Inflammatory macrophage (primary cell): ENCODE data around the gene CHCHD6.
A peak's percentile ranks its signal among the peaks of the same experiment; 100 is the strongest.

Experiments
- DNase-seq, 2 donors: peaks; one replicate each; pipeline ENCODE4 v3.0.0-alpha.2; 2020 to 2022

The CHCHD6 gene

DNA sequence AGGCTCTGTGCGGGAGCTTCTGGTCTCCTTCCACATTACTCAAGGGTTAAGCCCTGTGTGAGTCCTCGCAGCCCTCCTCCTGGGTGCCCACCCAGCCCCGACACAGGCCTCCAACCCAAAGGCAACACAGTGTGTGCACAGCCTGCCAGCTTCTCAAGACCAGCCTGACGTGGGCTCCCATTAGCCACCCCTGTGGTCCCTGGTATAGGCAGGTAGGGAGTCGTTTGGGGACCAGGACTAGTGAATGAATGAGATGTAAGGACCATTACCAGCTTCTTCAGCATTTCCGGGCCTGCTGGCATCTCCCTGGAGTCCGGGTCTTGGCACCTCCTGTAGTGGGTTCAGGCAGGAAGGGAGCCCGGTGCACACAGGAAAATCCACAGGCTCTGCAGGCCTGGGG is 258.7 kb downstream of the CHCHD6 start:
- DNase-seq: no peak

DNA sequence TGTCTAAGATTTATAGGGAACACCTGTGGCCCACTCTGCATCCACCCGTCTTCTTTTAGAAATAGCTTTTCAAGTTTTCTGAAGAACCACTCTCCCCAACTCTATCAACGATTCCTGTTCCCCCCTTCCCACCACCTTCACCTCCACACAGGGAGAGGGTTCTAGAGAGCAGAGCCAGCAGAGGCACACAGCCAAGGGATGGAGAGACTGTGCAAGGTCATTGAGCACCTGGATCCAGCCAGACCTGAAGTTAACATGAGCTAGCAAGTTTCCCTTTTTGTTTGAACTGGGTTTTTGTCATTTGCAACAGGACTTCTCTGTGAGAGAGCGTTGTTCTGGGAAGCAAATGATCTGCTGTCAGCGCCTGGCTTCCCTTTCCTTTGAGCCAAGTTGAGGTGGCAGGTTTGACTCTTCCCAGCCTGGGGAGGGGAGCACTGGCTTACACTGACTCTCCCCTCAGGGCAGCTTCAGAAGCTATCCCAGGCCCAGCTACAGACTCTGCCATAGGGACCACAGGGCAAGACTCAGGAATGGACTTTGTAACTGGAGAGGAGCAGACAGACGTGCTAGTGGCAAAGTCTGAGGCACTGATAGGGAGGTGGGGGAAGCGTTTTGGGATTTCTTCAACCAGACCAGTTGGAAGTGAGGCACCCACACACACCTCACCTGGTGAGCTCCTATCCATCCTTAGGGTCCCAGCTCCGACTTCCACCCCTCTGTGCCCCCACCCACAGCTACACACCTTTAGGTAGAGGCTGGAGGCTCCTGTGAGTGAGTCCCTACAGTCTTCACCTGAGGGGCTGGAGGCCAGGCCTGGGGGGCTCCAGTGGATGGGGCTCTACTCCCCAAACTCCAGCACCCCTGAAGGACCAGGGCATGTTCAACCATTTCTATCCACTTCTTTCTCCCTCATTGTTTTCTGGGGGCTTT is 259.5 kb downstream of the CHCHD6 start:
- DNase-seq: no peak

DNA sequence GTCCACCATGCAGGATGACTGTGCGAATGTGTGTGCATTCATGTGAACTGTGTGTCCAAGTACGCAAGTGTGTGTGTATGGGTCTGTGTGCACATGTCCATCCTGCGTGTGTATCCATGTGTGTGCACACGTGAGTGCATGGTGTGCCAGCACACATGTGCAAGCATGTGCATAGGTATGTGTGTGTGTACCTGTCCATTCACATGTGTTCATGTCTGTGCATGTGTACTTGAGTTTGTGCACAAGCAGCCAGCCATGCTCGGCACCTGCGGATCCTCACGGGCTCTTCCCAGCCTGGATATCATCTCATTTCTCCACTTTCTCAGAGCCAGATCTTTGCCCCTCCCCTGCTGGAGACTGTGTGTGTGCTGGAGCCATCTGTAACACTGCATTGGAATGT is 260.2 kb downstream of the CHCHD6 start:
- no peak for DNase-seq

DNA sequence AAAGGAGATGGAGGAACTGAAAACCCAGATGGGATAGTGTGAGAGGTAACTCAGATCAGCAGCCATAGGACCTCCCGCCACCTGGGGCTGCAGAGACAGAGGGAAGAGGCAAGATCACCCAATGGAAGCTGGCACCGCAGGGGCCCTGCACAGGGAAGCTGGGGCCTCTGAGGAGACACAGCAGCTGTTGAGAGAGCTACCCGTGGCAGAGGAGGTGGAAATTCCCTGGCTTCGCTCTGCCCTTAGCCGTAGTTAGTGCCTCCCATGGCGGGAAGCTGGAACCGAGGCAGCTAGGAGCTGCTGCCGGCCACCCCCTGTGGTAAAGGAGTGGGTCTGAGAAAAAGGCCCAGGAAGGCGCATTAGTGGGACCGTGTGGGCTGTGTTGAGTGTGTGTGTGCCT is 260.9 kb downstream of the CHCHD6 start:
- DNase-seq: no peak

DNA sequence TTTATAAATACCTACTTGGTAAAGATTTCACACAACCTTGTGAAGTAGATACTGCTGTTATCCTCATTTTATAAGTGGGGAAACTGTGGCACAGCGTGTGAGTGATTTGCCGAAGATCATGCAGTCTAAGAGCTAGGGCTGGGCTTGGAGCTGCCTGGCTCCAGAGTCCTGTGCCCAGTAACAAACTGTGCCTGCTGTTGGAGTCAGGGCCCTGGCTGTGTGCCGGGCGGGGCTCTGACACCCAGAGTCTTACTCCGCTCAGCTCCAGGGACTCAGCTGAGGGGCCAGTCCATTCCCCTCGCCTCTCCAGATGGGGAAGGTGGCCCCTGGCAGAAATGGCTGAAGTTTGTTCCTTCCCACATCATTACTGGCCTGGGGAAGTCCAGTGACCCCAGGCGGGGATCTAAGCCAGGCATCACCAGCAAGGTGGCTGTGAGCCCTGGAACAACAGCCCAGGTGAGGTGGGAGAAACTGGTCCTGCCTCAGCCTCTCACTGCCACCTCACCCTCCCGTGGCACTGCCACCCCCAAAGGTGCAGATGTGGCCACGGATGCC is 261.6 kb downstream of the CHCHD6 start:
- no peak for DNase-seq

DNA sequence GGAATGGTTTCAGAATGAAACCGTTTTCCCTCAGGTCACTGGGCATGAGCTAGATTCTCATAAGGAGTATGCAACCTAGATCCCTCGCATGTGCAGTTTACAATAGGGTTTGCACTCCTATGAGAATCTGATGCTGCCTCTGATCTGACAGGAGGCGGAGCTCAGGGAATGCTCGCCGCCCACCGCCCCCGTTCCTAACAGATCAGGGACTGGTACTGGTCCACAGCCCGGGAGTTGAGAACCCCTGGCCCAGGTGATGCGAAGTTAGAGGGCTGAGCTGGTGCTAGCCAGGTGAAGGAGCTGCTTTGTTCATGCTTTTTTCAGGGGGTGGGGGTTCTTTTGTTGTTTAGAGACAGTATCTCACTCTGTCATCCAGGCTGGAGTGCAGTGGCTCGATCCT is 263.3 kb downstream of the CHCHD6 start:
- no peak for DNase-seq

DNA sequence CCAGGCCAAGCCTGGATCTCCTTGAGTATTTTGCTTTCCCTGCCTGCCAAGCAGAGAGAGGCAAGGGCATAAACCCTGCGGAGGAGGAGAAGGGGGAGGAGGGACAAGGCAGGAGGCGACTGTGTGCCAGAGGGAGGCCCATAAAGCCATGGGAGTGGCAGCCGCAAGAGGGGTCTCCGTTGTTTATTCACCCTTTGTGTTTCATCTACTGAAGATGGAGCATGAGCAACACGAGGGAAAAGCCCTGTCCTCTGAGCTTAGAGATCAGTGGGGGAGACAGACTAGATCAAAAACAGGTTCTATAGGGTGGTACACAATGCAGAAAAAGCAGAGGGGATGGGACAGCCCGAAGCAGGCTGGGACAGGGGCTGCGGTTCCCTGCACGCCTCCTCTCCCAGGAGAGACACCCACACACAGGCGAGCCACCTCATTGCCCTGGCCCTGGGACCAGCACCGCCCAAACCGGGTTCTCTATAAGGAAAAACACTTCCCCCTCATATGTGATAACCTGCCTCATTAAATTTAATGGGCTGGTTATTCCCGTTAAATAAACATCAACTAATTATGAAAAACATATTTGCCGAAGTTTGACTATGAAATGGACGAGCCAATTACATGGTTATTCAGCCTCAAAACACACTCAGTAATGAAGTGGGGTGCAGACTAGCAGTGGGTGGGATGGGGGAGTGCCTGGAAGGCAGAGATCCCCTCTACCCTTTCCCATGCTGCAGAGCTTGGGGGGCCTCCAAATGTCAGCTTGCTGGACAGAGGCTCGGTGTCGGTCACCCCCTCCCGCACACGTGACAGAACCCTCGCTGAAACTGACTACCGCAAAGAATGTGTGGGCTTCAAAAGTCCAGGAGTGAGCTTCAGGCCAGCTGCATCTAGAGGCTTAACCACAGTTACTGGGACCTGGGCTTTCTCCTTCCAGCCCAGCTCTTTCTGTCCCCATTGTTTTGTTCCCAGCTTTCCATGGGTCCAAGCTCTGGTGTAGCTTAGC is 264.7 kb downstream of the CHCHD6 start:
- DNase-seq: no peak

DNA sequence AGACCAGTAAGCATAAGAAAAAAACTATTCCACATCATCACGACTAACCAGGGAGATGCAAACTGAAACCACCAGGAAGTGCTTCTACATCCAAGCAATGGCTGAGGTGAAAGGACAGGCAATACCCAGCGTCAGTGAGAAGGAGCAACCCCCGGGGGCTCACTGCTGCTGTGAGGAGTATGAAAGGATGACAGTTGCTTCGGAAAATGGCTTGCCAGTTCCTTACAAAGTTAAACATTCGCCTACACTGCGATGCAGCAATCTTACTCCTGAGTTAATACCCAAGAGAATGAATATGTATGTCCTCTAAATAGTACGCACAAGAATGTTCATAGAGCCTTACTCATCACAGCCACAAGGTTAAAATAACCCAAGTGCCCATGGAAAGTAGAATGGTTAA is 265.5 kb downstream of the CHCHD6 start:
- no peak for DNase-seq

DNA sequence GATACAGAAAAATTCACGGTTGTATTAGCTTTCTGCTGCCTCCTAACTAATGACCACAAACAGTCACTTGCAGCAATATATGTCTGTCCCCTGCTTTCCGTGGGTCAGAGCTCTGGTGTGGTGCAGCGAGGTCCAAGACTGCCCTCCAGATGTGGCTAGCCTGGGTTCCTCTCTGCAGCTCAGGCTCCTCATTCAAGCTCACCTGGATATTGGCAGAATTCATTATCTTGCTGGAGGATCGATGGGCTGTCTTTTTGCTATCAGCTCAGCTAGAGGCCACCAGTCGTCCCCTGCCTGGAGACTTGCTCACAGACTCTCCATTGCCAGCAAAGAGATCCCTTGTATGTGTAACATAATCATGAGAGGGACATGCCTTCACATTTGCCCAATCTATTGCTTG is 266.1 kb downstream of the CHCHD6 start:
- DNase-seq: no peak

DNA sequence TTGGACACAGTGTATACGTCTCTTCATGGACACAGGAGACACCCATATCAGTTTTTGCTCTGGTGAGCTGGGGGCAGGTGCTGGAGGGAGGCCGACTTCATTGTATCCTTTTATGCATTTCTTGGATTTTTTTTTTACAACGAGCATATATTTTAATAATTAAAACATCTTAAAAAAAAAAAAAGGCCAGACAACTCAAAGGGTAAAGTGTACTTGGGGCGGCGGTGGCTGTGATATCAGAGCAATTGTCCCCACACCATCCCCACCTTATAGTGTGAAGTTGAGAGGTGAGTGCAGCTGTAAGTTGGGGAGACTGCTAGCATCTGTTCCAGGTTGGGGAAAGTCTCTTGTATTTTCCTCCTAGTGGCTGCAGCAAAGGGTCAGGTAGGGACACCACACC is 266.9 kb downstream of the CHCHD6 start:
- no peak for DNase-seq

DNA sequence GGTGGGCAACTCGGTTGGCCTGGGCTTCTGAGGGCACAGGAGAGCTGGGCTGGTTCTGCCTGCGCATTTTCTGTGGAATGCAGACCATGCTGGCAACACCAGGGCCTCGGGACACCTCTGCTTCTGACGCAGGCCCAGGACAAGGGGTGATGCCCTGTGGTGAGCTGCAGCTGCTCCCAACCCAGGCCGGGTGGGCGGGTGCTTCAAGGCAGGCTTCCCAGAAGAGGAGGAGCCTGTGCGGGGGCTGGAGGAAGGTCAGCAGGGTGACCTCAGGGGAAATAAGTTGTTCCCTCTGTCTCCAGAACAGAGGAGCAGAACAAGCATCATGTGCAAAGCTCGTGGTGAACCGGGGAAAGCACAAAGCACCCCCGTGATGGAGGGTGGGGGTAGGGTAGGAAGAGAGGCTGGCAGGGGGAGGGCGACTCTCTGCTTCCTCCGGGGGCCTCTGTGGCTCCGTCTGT is 267.9 kb downstream of the CHCHD6 start:
- peak; percentile 98 to 100 for DNase-seq

DNA sequence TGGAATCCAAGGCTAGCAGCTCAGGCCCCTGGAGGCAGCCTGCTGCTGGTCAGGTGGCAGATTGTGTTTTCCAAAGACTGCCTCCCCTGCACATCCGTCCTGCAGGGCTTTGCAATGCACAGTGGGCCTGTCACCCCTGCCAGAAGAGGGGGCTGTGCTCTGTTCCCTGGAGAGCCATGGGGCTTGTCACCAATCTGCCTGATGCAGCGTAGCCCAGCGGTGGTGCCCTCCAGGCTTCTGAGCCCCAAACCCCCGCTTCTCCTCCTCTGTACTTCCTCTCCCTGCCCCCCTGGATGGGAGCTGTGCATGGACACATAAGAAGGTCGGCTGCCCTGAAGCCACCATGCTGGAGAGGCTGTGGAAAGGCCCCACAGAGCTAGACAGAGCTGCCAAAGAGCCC is 268.8 kb downstream of the CHCHD6 start:
- DNase-seq: no peak

DNA sequence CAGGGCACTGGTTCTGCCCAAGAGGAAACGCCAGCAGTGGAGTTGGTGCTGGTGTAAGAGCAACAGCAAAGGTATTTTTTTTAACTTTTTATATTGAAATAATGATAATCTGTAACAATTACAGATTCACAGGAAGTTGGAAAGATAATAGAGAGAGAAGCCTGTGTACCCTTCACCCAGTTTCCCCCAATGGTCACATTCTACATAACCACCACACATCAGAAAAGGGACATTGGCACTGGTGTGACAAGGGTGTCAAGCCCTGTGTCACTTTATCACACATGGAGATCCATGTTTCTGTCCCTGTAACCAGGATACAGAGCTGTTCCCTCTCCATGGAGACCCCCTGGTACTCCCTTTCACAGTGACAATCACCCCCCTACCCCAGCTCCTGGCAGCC is 269.8 kb downstream of the CHCHD6 start:
- no peak for DNase-seq

DNA sequence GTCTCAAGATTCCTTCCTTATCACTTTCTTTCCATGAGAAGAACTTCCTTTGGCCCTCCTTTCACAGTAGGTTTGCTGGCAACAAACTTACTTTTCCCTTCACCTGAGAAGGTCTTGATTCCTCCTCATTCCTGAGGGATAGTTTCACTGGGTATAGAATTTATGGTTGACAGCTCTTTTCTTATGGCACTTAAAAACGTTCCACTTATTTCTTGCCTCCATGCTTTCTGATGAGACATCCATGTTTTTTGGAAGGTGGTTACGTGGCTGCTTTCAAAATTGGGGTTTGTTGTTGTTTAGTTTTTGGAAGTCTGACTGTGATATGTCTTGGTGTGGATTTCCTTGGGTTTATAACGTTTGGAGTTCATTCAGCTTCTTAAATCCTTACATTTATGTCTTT is 270.7 kb downstream of the CHCHD6 start:
- DNase-seq: no peak

DNA sequence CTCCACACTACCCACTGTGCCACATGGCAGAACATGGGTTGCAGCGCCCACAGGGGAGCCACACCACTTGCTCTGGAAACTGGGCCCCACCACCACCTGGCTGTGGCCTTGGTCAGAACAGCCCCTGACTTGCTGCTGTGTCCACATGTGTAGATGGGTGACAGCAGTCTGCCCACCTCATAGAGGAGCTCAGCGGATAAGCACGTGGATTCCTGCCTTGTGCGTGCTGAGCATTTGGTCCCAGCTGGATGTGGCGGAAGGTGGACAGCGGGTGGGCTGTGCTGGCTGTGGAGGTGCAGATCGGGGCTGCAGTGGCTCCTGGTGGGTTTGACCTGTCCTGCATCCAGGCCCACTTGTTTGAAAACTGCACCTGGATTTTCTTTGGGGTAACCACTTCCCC is 272.9 kb downstream of the CHCHD6 start:
- no peak for DNase-seq

DNA sequence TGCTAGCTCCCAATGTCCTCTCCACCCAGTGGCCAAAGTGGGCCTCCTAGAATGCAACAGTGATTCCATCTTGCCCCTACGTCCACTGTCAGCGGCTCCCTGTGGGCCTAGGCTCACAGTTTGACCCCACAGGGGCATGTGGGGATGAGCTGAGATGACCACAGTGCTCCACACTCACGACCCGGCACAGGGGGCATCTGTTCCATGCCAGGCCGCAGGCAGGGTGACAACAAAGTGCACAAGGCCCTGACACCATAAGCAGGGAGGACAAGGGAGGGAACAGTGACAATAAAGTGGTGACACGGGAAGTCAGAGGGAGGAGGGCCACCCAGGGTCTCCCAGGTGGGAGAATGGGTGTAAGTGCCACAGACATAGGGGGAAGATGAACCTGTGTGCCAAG is 273.8 kb downstream of the CHCHD6 start:
- DNase-seq: no peak

DNA sequence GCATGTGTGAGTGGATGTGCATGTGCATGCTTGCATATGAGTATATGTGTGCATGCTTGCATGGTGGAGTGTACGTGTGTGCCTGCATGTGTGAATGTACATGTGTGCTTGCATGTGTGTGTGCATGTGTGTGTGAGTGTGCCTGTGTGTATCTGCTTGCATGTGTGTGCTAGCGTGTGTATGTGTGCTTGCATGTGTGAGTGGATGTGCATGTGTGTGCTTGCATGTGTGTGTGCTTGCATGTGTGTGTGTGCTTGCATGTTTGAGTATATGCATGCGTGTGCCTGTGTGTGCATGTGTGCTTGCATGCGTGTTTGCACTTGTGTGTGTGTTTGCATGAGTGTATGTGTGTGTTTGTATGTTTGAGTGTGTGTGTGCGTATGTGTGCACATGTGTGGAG is 274.3 kb downstream of the CHCHD6 start:
- no peak for DNase-seq

DNA sequence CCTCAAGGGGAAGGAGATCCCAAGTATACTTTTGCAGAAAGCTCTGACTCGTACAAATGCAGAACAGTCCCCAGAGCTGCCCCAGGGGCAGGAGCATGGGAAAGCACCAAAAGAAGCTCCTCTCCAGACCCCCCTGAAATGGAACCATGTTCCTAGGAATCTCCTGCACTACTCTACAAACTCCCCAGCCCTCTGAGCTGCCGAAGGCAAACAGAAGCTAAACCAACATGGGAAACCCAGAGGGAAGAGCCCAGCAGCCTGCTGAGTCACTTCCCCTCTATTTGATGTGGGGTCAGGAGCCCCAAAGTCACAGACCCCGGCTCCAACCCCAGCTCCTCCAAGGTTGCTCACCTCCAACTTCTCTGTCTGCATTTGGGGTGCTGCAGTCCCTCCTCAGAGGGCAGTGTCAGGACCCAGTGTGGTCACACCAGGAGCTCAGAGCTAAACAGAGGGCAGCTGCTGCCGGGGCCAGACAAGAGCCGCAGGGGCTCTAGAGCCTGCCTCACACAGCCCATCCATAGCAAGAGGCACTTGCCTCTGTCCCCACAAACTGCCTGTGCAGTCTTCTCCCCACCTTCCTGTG is 275.1 kb downstream of the CHCHD6 start:
- DNase-seq: peak in 1 of 2 donors; percentile 30

DNA sequence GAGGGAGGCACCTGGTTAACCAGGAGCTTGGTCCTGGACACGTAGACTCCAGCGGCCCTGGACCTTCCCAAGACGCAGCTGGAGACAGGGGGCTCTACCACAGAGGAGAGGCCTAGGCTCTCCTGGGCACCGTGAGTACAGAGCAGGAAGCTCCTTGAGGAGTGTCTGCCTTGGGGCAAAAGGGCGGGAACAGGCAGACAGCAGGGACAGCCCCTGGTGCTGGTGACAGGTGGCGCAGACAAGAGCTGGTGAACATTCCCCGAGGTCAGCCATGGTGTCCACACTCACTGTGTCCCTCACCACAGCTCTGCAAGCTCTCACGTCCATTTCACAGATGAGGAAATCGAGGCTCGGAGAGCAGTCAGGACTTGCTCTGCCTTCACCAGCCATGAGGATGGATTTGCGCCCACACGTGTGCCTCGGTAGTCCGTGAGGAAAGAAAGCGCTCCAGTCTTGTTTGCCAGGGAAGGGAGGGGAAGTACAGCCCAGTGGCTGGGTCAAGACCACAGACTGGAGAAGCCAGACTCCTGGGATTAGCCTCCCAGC is 276.3 kb downstream of the CHCHD6 start:
- no peak for DNase-seq

DNA sequence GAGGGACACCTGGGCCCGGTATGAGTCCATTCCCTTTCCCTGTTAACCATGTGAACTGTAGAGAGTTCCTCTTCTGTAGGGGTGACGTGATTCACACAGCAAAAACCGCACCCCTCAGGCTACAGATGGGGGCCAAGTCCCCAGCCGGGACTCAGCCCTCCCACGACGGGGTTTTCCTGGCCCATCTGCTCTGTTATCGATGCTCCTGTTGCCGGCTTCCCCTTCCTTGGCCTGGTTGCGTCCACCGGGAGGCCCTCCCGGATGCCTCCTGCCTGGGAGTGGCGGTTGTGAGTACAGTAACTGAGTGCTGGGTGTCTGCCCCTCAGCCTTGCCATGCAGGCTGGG is 278.1 kb downstream of the CHCHD6 start:
- peak; percentile 68 to 89 for DNase-seq

DNA sequence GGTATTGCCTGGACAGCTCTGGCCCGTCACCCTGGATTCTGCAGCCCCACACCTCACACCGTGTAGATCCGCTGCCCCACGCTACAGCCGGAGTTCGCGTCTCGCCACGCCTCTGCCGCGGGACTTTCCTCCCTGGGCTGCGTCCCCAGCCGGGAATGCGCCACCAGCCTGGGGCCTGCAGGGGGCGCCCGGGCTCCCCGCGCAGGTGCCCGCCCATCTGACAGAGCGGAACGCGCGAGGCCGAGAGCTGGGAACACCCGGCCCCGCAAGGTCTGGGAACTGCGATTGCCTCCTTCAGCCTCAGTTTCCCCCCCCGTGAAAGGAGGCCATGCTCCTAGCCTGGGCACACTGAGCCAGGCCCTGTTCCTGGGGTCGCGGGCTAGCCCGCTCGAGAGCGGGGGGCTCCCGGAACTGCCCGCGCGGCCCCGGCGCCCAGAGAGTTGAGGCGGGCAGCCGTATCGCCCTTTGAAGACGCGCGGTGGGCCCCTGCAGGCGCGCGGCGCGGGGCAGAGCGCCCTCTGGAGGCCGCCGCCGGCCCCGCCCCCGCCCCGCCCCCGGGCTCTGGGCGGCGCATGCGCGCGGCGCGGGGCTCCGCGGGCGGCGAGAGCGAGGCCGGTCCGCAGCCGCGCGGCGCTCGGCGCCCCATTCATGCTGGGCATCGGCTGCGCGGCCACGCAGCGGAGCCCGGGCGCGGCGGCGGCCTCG is 278.6 kb downstream of the CHCHD6 start, which contains the start of gene PLXNA1:
Gene PLXNA1, plus strand, starts transcription at position 645 of the 705 bp plus-strand sequence. CDS start 5,479 bp downstream, outside the sequence.
- peak; percentile 81 to 87 for DNase-seq

DNA sequence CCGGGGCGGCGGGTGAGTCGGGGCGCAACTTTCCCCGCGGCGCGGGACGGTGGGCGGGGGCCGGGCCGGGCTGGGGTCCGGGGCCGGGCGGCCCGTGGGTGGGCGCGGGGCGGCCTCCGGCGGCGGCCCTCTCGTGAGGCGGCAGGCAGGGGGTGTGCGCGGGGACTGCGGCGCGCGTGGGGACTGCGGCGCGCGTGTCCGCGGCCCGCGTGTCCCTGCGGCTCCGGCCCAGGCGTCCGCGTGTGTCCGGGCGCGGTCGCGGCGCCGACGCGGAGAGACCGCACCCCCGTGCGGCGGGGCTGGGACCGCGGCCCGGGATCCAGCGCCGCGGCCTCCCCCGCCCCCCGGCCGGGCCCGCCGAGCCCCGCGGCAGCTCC is 279.2 kb downstream of the CHCHD6 start:
- DNase-seq: peak in 1 of 2 donors; percentile 36
